ENCODE measurements around the gene ANO9.
"Not testable (repeated sequence)": the region's sequence is repeated elsewhere in the genome, so short reads cannot be mapped to it uniquely, and the experiment has no call there.

Gene ANO9

DNA sequence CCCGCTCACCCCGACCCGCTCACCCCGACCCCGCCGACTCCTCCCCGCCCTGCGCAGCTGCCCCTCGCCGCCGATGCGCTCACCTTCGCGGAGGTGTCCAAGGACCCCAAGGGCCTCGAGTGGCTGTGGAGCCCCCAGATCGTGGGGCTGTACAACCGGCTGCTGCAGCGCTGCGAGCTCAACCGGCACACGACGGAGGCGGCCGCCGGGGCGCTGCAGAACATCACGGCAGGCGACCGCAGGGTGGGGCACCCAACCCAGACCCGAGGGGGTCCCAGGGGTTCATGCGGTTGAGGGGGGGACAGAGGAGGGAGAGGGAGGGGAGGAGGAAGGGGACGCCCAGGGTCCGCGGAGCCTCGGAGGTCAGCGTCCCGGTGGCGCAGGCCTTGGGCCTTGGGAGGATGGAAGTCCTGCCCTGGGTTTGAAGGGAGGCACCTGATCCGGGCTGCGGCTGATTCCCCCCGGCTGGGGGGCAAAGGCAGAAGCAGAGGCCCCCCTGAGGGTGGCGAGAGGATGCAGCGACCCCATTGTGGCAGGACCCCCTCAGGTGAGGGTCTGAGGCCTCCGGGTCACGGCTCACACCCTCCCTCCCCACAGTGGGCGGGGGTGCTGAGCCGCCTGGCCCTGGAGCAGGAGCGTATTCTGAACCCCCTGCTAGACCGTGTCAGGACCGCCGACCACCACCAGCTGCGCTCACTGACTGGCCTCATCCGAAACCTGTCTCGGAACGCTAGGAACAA, 38.6 kb downstream of the ANO9 start:
- no peak for DNase-seq (ENCODE audit: low read depth)

DNA sequence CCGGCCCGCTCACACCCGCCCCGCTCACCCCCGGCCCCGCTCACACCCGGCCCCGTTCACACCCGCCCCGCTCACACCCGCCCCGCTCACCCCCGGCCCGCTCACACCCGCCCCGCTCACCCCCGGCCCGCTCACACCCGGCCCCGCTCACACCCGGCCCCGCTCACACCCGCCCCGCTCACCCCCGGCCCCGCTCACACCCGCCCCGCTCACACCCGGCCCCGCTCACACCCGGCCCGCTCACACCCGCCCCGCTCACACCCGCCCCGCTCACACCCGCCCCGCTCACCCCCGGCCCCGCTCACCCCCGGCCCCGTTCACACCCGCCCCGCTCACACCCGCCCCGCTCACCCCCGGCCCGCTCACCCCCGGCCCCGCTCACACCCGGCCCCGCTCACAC, 40.6 kb downstream of the ANO9 start:
- not testable (repeated sequence) for DNase-seq (ENCODE audit: low read depth)

GRCh38 chr11:400241-400689, 41.5 kb downstream of the ANO9 start:
- no peak for DNase-seq (ENCODE audit: low read depth)

- DNase-seq (ENCODE audit: low read depth): no peak
These were observed 42.0 kb downstream of the ANO9 start for GRCh38 chr11:399731-400211.

GRCh38 chr11:398826-399225, 43.0 kb downstream of the ANO9 start:
- DNase-seq (ENCODE audit: low read depth): no peak

GRCh38 chr11:396948-397548, 44.8 kb downstream of the ANO9 start:
- DNase-seq (ENCODE audit: low read depth): no peak

- no peak for DNase-seq (ENCODE audit: low read depth)
These were observed 45.3 kb downstream of the ANO9 start for GRCh38 chr11:396511-396947.

GRCh38 chr11:395866-396265, 45.9 kb downstream of the ANO9 start:
- DNase-seq (ENCODE audit: low read depth): no peak

DNA sequence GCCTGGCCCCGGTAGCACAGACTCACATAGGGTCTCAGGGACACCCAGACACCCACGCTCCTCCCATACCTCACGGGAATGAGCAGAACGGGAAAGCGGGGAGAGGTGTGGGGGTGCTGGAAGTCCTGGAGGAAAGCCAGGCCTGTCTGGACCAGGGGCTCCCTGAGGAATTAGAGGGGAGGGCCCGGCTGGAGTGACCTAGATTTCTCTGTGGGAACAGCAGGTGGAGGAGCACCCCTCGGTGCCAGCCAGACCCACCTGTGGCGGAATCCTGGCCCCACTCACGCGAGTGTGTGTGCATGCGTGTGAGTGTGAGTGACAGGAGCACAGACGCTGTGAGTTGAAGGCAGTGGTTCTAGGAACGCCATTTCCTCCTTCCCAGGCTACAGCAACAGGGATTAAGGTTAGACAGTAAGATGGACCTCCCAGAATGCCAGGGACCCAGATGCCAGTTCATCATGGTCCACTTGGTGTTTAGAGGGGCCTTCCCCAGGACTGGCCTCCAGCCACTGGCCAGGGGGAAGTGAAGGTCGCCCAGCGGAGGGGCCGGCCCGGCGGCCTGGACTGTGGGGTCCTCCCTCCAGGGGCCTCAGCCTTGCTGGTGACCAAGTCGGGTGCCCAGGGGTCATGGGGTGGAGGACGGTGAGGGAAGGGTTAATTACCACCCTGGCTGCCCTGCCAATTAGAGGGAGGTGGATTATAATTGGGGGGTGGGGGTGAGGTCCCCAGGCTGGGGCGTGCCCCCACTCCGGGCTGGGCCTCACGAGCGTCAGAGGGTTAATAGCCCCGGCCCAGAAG, 46.8 kb downstream of the ANO9 start:
- no peak for DNase-seq (ENCODE audit: low read depth)

DNA sequence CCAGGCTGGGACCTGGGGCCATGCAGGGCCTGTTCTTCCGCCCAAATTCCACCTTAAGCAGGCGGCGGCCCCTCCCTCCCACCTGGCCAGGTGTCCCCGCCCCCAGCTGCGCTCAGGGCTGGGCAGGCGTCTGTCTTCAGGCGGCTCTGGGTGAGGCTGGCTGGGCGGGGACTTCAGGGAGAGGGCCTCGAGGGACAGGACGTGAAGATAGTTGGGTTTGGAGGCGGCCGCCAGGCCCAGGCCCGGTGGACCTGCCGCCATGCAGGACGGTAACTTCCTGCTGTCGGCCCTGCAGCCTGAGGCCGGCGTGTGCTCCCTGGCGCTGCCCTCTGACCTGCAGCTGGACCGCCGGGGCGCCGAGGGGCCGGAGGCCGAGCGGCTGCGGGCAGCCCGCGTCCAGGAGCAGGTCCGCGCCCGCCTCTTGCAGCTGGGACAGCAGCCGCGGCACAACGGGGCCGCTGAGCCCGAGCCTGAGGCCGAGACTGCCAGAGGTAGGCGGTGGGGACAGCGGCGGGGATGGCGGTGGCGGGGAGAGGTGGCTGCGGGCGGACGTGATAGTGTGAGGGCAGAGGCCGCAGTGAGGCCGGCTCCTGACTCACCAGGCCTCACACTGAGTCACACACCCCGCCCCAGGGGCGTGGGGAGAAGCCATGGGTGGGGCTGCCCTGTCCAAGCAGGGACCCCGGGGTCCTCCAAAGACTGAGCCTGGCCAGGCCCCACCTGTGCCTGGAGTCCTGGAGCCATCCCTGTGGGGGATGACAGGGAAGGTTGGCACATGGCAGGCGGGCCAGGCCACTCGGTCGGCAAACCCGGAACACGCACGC, 47.6 kb downstream of the ANO9 start, which contains the start of gene PKP3:
TSS of gene PKP3 (plus strand) at position 176 of the 824 bp plus-strand sequence. CDS start at position 260, 84 bp downstream.
- DNase-seq (ENCODE audit: low read depth): no peak

- DNase-seq (ENCODE audit: low read depth): no peak
These were observed 48.4 kb downstream of the ANO9 start for GRCh38 chr11:393219-394033.

GRCh38 chr11:392102-392777, 49.6 kb downstream of the ANO9 start:
- DNase-seq (ENCODE audit: low read depth): no peak

DNA sequence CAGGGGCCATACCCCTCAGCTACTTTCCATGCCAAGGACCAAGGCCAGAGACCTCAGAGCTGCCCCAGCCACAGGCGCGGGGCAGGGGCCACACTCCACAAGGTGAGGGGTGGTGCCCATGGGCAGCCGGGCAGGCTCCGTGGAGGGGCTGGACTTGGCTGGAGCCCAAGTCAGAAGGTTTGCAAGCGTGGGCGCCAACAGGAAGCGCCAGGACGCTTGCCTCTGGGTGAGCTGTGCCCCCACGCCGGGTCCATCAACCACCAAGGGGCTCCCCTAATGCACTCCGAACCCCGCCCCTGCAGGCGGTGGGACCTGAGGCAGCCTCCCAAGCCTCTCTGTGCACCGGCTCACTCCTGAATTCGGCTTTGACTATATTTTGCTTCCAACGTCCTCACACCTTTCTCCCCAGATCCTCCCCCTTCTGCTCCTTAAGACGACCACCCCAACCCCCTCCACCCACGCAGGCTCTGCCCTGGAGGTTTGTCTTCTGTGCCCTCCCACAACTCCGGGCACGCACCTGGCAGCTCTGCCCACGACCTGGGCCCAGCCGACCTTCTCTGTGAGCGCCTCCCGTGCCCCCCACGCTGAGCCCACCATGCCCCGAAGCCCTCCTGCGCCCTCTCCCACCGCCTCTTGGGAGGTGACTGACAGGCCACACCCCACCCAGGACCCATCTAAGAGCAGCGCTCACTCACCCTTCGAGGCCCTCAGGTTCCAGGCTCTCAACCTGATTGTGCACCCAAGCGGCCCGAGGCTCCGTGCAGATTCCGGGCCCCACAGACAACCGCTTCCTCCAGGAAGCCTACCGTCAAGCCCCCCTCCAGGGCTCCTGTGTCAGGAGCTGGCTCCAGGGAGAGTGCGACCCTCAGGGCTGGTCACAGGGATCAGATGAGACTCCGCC, 50.4 kb downstream of the ANO9 start:
- no peak for DNase-seq (ENCODE audit: low read depth)

DNA sequence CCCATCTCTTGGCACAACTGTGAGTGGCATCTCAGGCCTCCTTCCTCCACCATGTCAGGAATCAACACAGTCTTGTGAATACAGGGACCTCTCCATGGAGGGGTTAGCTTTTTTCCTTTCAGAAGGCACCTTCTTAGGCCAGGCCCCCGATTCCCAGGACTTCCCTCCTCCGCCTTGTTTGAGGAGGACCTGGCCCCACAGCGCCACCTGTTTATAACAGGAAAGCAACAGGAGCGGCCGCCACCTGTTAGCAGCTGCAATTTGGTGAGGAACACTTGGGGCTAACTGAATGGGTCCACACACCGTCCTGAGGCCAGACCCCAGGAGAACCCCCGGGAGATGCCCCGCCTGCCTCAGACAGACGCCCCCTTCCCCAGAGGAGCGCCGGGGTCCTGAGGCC, 51.6 kb downstream of the ANO9 start:
- DNase-seq (ENCODE audit: low read depth): no peak

GRCh38 chr11:389369-389768, 52.4 kb downstream of the ANO9 start:
- DNase-seq (ENCODE audit: low read depth): not testable (repeated sequence)

DNA sequence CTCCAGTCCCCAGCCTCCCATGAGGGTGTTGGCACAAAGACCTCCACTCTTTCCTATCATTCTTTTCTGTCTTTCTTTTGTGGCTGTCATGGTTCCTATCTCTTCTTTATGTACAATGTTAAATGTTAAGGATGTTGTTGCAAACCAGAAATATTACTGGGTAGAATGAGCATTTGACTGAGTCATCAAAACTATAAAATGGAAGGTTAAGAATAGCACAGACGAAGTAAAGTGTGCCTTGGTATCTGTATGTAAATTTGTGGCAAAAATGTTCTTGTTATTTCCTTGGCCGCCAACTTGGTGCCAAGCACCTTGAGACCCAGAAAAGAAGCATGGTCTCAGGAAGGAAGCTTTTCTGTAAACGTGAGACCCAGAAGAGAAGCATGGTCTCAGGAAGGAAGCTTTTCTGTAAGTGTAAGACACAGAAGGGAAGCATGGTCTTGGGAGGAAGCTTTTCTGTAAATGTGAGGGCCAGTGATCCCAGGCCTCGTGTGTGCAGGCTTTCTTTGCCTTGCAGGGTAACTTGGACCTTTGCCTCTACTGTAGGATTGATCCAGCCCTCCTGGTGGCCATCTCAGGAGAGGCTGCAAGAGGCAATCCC, 54.5 kb downstream of the ANO9 start:
- no peak for DNase-seq (ENCODE audit: low read depth)

- no peak for DNase-seq (ENCODE audit: low read depth)
These were observed 55.3 kb downstream of the ANO9 start for GRCh38 chr11:386483-386882.

- no peak for DNase-seq (ENCODE audit: low read depth)
These were observed 56.0 kb downstream of the ANO9 start for GRCh38 chr11:385594-386351.

Measured in activated gamma-delta T cell treated with anti-CD3 and anti-CD28 coated beads, Interleukin-2, amount 50 U/mL, for 16 hours (primary cell).